HepG2 (cell line): Measurements from ENCODE around the gene INTS14. TPM values are rescaled to one million over a fixed set of nuclear protein-coding genes. Genes with fewer than 3 reads are reported as not detected.
"Not testable (repeated sequence)": the region's sequence is repeated elsewhere in the genome, so short reads cannot be mapped to it uniquely, and the experiment has no call there.

Experiments
- ATAC-seq: fragments of 200-7000 bp; cut with Tn5 transposase; 3 replicates; pipeline ENCODE4 v1.9.1; 2020; ENCODE audit warnings: mild to moderate bottlenecking, moderate library complexity
- BruUV-seq: library from RNA; stranded (reverse); fragments of 400-500 nt; replicated peaks from 2 replicates; lab custom pipeline; 2021; lab: Mats Ljungman, UMichigan
- CTCF ChIA-PET: fragments of 300-600 bp; formaldehyde crosslinking; extraction: SDS; loops from one replicate; lab custom pipeline; 2021; ENCODE audit warnings: low total read pairs, inconsistent platforms, low intra/inter-chr PET ratio; lab: Yijun Ruan, JAX
- POLR2A ChIA-PET: fragments of 350-600 bp; sonication (Branson Sonifier 250); formaldehyde crosslinking; loops from one replicate; lab custom pipeline; 2020; ENCODE audit warnings: antibody characterized with exemption, inconsistent platforms; lab: Yijun Ruan, JAX
- DNase-seq: peaks from one replicate; pipeline ENCODE4 v3.0.0-alpha.2; 2015; ENCODE audit warnings: low spot score
- FAIRE-seq: peaks from 3 replicates; lab custom pipeline; 2011; peaks lifted over from hg19 to GRCh38; lab: Jason Lieb, UNC
- H2AFZ ChIP-seq: one replicate; pipeline ENCODE4 v1.6.1; 2011; ENCODE audit warnings: low read length, inconsistent platforms
- H3K27ac ChIP-seq: fragments of 300-600 bp; 3 replicates; pipeline ENCODE4 v1.8.0; 2011; ENCODE audit warnings: mixed run types, mild to moderate bottlenecking, mixed read lengths, low read length, inconsistent platforms; ENCODE audit not compliant: insufficient read depth; ENCODE audit errors: extremely low read length
- H3K27me3 ChIP-seq, 2 experiments: fragments of 200-600 bp in 1 of 2; 2 replicates in 1 of 2; 3 replicates in 1 of 2; pipeline versions ENCODE4 v1.6.0 to v1.8.0; 2011; ENCODE audit warnings: low read length in 2 of 2, mild to moderate bottlenecking in 2 of 2, moderate library complexity in 2 of 2, inconsistent platforms in 1 of 2; ENCODE audit not compliant: insufficient read depth in 2 of 2, control insufficient read depth in 1 of 2
- H3K36me3 ChIP-seq, 2 experiments: fragments of 200-600 bp in 1 of 2; replicated peaks in 1 of 2; 2 replicates in 1 of 2; 3 replicates in 1 of 2; pipeline versions ENCODE4 v1.5.1 to v1.8.0; 2011; ENCODE audit warnings: low read length in 2 of 2, inconsistent platforms in 1 of 2; ENCODE audit not compliant: insufficient read depth in 2 of 2, control insufficient read depth in 1 of 2
- H3K4me1 ChIP-seq: 2 replicates; pipeline ENCODE4 v1.5.1; 2012; ENCODE audit warnings: low read length, inconsistent platforms; ENCODE audit not compliant: insufficient read depth
- H3K4me2 ChIP-seq: 2 replicates; pipeline ENCODE4 v1.6.0; 2011; ENCODE audit warnings: low read depth, low read length, inconsistent platforms
- H3K4me3 ChIP-seq, 3 experiments: fragments of 200-600 bp in 1 of 3; sonication (generic), shearing (Covaris generic) in 1 of 3; replicated peaks in 1 of 3; 2 replicates each; pipeline ENCODE4 v1.5.1; 2011 to 2016; ENCODE audit warnings: low read length in 3 of 3, inconsistent platforms in 2 of 3, low read depth in 2 of 3, mild to moderate bottlenecking in 2 of 3, control low read depth in 1 of 3, mixed read lengths in 1 of 3; ENCODE audit not compliant: insufficient read depth in 1 of 3
- H3K79me2 ChIP-seq: one replicate; pipeline ENCODE4 v1.6.1; 2011; ENCODE audit warnings: low read length, inconsistent platforms; ENCODE audit not compliant: insufficient read depth
- H3K9ac ChIP-seq: 2 replicates; pipeline ENCODE4 v1.6.0; 2011; ENCODE audit warnings: mild to moderate bottlenecking, low read depth, low read length, inconsistent platforms; ENCODE audit not compliant: insufficient read depth
- H3K9me3 ChIP-seq: 2 replicates; pipeline ENCODE4 v1.5.1; 2012; ENCODE audit warnings: mild to moderate bottlenecking, low read length
- H4K20me1 ChIP-seq: 2 replicates; pipeline ENCODE4 v1.6.0; 2011; ENCODE audit warnings: inconsistent platforms, mild to moderate bottlenecking, low read length, moderate library complexity; ENCODE audit not compliant: insufficient read depth
- AKAP8 ChIP-seq: sonication (generic); formaldehyde crosslinking; IDR thresholded peaks from 2 replicates; pipeline ENCODE4 v1.5.1; 2020; ENCODE audit warnings: mild to moderate bottlenecking, missing genetic modification reagents
- MEIS2 ChIP-seq: sonication (generic); formaldehyde crosslinking; IDR thresholded peaks from 2 replicates; pipeline ENCODE4 v1.9.0; 2021; ENCODE audit warnings: mild to moderate bottlenecking, missing genetic modification reagents
- ZNF253 ChIP-seq: sonication (generic); formaldehyde crosslinking; IDR thresholded peaks from 2 replicates; pipeline ENCODE4 v1.8.0; 2022; ENCODE audit warnings: mild to moderate bottlenecking, missing genetic modification reagents, borderline replicate concordance
- ZNF468 ChIP-seq: sonication (generic); formaldehyde crosslinking; IDR thresholded peaks from 2 replicates; pipeline ENCODE4 v1.8.0; 2022; ENCODE audit warnings: mild to moderate bottlenecking, moderate library complexity, missing genetic modification reagents
- ZNF605 ChIP-seq: sonication (generic); formaldehyde crosslinking; IDR thresholded peaks from 2 replicates; pipeline ENCODE4 v1.8.0; 2022; ENCODE audit warnings: mild to moderate bottlenecking, missing genetic modification reagents
- WGBS: methylation state at CpG from one replicate; pipeline ENCODE4 v1.1.6; 2017; ENCODE audit warnings: low lambda C conversion rate; 5-methylcytosine and 5-hydroxymethylcytosine counted together
- in situ Hi-C: cut with HindIII; loops from 2 replicates; pipeline ENCODE4 v1.10.0; 2017; ENCODE audit warnings: low pct_unique_long_range_greater_than_20kb; ENCODE audit not compliant: extremely low pct_ligation_motif_present
- intact Hi-C: fragments of 100-400 bp; cut with micrococcal nuclease; formaldehyde crosslinking; loops from one replicate; pipeline ENCODE4 v1.10.0; 2022; ENCODE audit not compliant: unreplicated experiment
- polyA plus RNA-seq, 8 experiments: library from polyadenylated mRNA; depleted of rRNA in 3 of 8; stranded (reverse) in 7 of 8; unstranded in 1 of 8; fragments of >200 nt; fragmentation: Illumina TruSeq in 4 of 8; extraction: Trizol in 4 of 8; gene quantifications; 2 replicates each; pipeline versions ENCODE4 v1.2.1 to v1.2.3, GENCODE V29; 2011 to 2016; ENCODE audit warnings: low read depth in 4 of 8, missing spikeins in 1 of 8, mixed read lengths in 1 of 8; ENCODE audit not compliant: insufficient read depth in 1 of 8
- total RNA-seq, 5 experiments: library from RNA; depleted of rRNA; stranded (reverse); fragments of >200 nt; fragmentation: Illumina TruSeq; extraction: Trizol; gene quantifications; 2 replicates each; pipeline ENCODE4 v1.2.3, GENCODE V29; 2016; ENCODE audit warnings: low read depth in 1 of 5

Gene INTS14
- total and polyA plus RNA-seq, 2 of the 13 experiments (the other 11 are each of a cell fraction or from before 2014, with no cell fraction given), result 41.4 to 52.0 TPM

DNA sequence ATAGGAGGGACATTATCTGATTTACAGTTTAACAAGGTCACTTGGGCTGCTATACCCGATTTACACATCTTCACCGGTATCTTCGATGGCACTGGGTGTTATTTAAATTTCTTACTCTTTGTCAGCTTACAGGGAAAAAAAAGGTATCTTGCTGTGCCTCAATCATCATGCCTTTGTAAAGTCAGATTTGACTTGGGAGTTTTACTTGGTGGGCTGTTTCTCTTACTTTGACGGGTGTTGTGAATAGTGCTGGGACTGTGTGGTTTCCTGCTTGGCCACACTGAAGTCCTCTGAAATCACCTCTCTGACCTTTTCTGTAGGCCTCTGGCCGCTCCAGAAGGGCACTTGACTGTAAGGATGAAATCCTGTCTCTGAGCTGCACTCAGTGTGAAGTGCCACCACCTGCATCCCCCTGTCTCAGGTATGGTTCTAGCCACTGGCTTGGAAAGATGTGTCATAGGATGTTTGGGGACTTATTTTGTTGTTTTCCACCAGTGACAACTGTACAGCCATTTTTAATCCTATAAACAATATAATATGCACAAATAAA is 7.7 kb upstream of the INTS14 start (continued):
- no peak for TF ChIP-seq ZNF253 (CRISPR knock-in tag)
- TF ChIP-seq ZNF605 (CRISPR knock-in tag), result no peak
- TF ChIP-seq AKAP8 (CRISPR knock-in tag), result no peak
- TF ChIP-seq ZNF468 (CRISPR knock-in tag), result no peak
- no peak for TF ChIP-seq MEIS2 (CRISPR knock-in tag)

DNA sequence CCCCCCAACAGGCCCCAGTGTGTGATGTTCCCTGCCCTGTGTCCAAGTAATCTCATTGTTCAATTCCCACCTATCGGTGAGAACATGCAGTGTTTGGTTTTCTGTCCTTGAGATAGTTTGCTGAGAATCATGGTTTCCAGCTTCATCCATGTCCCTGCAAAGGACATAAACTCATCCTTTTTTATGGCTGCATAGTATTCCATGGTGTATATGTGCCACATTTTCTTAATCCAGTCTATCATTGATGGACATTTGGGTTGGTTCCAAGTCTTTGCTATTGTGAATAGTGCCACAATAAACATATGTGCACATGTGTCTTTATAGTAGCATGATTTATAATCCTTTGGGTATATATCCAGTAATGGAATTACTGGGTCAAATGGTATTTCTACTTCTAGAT is 5.0 kb upstream of the INTS14 start:
- POLR2A ChIA-PET, ATAC-seq, FAIRE-seq, H3K4me3 ChIP-seq, H3K79me2 ChIP-seq, H3K27me3 ChIP-seq, in situ Hi-C loops, H4K20me1 ChIP-seq, H3K27ac ChIP-seq, H3K9ac ChIP-seq, H3K36me3 ChIP-seq, H3K4me2 ChIP-seq, intact Hi-C loops, BruUV-seq, DNase-seq, H3K9me3 ChIP-seq, CTCF ChIA-PET, H2AFZ ChIP-seq: not testable (repeated sequence)
- peaks cover 20% of the 10 kb centered on the region for H3K4me1 ChIP-seq
- WGBS, result 93% methylated on average over 1 of the region's 1 CpG
